H54 (cell line): Measurements from ENCODE around the gene ADGRB2.

Source experiments
- DNase-seq: peaks from one replicate; pipeline ENCODE4 v3.0.0; 2011; ENCODE audit warnings: low spot score, mixed read lengths; ENCODE audit not compliant: insufficient read length
- FAIRE-seq: peaks from 3 replicates; lab custom pipeline; 2011; peaks lifted over from hg19 to GRCh38; lab: Jason Lieb, UNC
- POLR2A ChIP-seq: IDR thresholded peaks from 2 replicates; pipeline ENCODE4 v1.6.1; 2011; ENCODE audit warnings: low read depth, mild to moderate bottlenecking, low read length

The ADGRB2 gene

DNA sequence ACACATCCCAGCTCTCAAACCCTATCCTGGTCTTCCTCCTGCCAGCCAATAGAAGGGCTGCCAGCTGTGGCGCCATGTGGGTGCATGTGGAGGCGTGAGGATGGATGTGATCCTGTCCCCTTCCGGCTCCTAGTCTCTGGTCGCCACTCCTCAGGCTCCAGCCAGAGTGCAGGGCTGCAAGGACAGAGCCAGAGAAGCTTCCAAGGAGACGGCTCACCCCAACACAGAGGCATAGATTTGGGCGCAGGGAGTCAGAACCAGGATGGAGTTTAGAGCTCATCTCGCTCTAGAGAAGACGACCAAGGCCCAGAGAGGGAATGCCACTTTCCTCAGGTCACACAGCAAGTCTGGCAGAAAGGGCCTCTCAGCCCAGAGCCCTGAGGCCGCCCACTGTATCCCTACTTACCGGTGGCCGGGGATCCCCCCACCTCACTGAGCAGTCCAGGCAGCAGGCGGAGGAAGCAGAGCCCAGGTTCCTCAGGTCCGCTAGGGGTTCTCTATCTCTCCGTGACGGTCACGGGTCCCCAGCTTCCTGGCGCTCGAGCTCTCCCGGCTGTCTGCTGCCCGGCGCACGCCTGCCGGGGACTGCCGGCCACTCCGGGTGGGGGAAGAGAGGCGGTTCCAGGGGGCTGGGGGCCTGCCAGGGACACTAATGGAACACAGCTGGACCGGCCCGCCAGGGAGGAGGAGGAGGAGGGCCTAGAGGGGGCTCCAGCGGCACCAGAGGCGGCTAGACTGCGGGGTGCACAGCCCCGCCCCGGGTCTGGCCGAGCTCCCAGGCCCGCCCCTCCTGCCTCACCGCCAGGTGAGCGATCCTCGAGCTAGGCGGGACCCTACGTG lies 60.5 kb downstream of the ADGRB2 start, which contains the start of gene COL16A1:
TSS of gene COL16A1 (minus strand) at position 587 of the 840 bp plus-strand sequence. CDS start 1,824 bp downstream, outside the sequence.
- no peak for TF ChIP-seq POLR2A
- DNase-seq (no peak), FAIRE-seq (no peak)

DNA sequence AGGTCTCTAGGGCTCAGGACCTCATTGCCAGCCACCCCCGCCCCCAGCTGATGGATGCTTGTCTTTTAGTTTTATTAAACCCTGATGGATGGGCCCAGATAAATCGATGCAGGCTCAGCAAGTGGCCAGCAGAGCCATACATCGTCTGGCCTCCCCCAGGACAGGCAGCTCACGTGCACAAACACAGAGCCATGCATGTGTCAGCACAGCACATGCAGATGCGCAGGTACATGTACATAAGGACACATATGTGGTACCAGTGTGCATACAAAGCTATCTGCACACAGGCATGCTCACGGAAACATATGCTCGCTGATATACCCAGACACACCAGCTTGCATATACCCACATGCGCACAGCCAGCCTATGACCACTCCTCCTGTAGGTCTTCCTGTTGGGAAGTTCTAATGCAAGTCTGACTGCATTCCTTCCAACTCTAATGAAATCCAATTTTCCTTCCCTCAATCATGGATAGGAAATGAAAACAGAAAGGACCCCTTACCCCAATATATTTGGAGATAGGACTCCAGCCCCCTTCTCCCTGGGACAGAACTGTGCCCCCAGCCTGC lies 61.2 kb downstream of the ADGRB2 start:
- FAIRE-seq: no peak
- no peak for TF ChIP-seq POLR2A
- DNase-seq: no peak

DNA sequence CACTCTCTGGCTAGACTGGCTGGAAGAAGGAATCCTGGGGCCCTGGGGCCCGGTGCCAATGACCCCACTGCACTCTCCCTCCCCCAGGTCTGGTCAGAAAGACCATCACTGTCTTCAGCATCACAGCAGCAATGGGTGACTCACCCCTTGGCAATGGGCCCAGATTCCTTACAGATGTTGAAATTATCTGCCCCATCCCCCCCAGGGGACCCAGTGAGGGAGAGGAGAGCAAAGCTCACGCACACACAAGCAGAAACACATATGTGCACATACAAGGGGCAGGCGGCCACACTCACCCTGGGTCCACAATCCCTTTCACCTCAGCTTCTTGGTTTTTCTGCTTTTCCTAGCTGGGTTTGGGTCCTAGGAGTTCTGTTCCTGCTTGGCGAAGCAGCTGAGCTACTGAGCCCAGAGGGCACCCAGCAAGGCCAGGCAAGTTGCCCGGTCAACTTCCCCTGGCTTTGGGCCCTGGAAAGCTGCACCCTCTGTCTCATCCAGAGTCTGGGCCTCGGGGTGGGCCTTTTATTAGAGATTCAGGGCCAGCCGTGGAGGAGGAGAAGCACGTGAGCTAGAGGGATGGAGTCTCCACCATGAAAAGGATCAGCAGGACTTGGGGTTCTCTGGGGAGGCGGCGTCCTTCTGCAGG lies 62.9 kb downstream of the ADGRB2 start:
- DNase-seq: peak; percentile 83
- FAIRE-seq: peak; percentile 41

DNA sequence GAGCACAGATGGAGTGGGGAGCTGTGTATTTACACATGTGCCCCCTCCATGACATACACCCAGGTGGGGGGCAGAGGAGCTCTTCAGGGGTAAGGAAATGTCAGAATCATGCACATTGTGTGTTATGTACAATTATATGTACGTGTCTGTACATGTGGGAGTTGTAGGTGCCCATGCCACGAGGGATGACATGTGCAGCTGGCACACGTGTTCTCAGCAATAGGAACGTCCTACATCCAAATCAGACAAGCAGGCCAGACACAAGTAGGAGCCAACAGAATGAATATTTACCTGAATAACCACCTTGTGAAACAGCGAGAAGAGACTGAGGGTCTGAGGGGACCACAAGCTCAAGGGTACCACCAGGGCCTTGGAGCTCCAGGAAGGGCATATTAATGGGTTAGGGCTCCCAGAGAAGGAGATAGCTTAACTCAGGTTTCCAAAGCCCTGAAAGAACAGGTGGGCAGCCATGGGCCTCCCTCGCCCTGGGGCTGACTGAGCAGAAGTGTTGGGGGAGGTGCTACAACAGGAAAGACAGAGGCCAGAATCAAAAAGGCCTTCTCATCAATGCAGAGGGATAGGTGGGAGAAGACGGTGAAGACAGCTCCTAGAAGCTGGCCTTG lies 63.6 kb downstream of the ADGRB2 start:
- DNase-seq: no peak
- TF ChIP-seq POLR2A: no peak
- FAIRE-seq: no peak

More for the DNA sequence above, 62.9 kb downstream of the ADGRB2 start:
- 0 out of 2 replicates have a peak, but pooled peaks have one; percentile 14 for TF ChIP-seq POLR2A

DNA sequence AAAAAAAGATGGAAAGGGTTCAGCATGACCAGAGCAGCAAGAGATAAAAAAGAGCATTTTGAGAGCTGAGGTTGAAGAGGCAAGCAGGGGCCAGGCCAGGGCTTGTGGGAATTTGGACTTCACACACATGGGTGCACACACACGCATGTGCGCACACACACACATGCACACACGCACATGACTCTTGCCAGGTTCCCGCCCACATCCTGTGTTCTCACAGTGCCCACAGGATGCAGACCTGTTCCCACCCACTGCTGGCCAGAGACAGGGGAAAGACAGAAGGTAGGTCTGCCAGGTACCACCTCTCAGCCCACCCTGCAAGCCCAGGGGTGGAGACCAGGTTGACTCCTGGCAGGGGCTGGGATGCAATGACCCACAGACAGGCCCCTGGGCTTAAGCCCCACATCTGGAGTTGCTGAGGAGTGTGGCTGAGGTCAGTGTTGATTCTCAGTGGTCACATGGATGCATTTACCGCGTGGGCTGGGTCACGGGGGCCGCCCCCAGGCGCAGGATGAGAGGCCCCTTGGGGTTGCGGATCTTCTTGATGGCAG lies 64.7 kb downstream of the ADGRB2 start:
- DNase-seq (no peak), FAIRE-seq (no peak)
- no peak for TF ChIP-seq POLR2A

DNA sequence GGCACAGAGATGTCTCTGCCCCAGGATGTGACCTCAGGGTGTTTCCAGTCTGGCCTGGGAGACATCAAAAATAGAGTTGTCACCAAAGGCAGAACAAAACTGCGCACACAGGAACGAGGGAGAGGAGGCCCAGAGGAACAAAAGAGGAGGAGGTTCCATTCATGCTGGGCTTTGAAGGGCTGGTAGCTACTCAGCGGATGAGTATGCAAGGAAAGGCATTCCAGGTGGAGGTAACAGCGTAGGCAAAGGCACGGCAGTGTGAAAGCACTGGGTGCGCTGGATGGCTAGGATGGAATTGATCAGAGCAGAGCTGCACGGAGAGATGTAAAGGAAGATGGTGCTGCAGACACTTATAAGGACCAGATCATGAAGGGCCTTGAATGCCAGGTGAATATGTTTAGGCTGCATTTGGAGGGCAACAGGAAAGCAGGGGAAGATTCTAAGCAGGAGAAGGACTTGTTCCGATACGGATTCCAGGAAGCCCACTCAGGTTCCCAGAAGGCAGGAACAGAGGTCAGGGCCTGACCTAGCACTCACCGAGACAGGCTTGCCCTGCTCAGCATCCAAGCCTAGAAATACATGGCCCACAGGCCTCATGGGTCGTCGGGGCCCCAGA lies 66.7 kb downstream of the ADGRB2 start:
- DNase-seq (no peak), FAIRE-seq (no peak)
- no peak for TF ChIP-seq POLR2A

DNA sequence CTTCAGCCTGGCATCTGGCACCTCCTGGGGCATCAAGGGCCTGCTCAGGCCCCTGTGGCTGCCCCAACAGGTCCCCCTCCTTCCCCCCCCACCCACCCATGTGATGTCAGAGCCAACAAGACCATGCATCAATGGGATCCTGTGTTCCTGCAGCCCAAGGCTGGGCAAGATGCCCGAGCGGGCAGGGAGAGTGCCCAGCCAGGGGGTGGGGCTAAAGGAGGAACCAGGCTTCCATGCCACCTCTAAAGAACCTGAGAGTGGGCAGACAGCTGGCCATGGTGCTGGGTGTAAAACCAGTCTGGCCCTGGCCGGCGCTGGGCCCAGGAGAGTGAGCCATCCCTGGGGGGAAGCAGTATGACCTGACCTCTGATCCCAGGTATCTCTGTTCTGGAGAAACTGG lies 67.9 kb downstream of the ADGRB2 start:
- TF ChIP-seq POLR2A: no peak
- FAIRE-seq: no peak

DNA sequence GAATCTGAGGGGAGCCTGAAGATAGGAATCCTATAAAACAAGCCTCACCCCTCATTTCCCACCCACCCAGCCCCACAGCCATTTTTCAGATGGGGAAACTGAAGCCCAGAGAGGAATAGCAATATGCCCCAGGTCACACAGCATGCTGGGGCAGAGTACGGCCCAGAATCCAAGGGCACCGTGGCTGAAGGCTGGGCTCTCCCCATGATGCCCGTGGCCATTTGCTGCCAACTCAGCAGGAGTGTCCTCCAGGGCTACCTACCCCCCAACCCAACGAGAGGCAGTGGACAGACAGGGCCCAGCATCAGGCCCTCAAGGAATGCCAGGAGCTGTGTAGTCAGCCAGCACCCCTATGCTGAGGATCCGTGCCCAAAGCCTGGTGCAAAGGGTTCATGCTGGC lies 68.8 kb downstream of the ADGRB2 start:
- DNase-seq (no peak), FAIRE-seq (no peak)
- no peak for TF ChIP-seq POLR2A

More for the DNA sequence above, 67.9 kb downstream of the ADGRB2 start:
- peak; percentile 34 for DNase-seq

DNA sequence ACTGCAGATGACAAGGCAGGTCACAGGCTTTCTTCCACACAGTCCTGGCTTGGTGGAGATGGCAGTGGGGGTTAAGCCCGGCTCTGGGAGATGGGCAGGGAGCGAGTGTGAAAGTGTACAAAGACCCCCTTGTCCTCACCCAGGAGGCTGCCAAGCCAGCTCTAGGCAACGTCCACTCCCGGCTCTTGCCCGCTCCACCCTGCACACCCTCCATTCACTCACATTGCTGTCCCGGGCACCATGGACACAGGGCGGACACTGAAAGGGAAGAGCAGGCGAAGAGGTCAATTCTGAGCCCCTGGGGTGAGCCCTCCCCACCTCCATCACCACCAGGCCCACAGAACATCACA lies 69.2 kb downstream of the ADGRB2 start:
- FAIRE-seq (no peak), DNase-seq (no peak)
- no peak for TF ChIP-seq POLR2A

DNA sequence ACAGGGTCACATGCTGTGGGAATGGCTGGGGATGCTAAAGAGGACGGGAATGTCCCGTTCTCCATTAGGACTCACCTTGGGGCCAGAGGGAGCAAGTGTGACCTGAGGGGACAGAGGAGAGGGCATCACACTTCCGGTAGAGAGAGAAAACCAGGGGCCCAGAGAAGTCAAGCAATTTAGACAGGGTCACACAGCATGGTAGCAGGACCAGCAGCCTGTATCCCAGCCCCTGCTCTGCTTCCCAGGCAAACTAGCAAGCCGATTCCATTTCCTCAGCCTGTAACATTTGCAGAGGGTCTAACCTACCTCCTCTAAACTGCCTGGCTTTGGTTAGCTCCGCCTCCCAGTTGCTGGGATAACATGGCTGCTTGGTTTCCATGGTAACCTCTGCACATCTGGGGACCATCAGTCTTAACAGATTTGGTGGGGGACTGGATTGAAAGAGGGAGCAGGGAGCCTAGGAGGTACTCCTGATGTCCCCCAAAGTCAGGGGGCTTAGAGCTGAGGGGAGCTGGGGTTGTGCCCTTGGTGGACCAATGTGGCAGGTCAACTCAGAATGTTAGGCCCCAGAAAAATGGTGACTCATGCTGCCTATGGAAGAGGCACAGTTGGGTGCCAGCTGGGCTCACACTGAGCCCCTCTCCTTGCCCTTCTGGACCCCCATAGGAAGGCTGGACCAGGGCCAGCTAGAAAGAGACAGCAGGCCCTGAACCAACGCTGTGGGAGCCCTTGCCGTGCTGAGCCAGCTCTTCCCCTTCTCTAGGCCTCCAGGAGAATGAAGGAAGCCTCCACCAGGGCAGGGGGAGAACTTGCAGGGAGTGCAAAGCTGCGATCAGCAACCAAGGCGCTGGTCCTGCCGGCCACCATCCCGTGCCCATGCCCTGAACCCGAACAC lies 69.8 kb downstream of the ADGRB2 start:
- no peak for FAIRE-seq
- no peak for DNase-seq
- no peak for TF ChIP-seq POLR2A

DNA sequence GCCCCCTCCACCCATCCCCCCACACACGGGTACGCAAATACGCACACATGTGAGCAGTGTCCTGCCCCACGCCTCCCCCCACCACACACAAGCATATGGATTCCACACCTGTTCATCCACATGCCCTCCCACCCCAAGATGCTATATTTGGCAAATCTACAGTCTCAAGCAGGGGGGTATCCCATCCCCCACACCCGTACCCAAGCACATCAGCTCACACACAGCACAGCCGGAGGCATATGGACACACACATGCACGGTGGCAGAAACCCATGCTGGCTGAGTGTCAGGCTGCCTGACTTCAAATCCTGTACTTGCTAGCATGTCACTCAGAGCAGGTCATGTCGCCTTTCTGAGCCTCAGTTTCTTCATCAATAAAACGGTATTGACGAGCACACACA lies 70.9 kb downstream of the ADGRB2 start:
- FAIRE-seq: no peak
- no peak for DNase-seq
- no peak for TF ChIP-seq POLR2A

DNA sequence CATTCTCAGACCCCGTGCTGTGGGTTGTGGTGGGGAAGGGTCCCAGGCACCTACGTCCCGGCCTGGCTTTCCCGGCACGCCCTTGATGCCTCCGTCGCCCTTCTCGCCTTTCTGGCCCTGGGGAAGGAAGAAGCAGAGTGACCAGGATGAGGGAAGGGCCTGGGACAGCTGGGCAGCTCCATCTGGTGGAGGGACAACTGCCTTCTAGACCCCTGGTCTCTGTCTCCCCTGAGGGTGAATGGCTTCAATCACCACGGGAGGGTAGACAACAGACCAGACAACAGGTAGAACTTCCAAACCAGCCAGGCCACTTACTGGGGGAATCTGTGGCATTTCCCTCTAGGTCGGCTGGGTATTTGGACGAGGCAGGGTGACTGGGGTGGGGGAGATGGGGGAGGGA lies 72.2 kb downstream of the ADGRB2 start:
- FAIRE-seq (no peak), DNase-seq (no peak)
- no peak for TF ChIP-seq POLR2A

DNA sequence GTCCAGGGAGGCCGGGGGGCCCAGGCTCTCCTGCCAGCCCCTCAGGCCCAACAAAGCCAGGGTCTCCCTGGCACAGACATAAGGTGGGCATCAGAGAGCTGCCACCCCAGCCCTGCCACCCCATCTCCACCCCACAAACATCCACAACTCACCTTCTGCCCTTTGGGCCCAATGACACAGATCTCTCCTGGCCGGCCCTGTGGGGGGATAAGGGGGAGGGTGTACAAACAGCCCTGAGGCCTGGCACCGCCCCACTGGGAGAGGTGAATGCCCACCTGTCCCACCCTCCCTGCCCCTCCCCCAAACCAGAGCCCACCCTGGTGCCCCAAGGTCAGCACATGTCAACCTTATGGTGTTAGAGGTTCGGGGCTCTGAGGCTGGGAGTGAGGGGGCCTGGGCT lies 72.7 kb downstream of the ADGRB2 start:
- TF ChIP-seq POLR2A: no peak
- no peak for DNase-seq
- no peak for FAIRE-seq
